Heart left ventricle (tissue), 16 donors: Measurements from ENCODE around the gene SH3GL3. TPM values are rescaled to one million over a fixed set of nuclear protein-coding genes. Genes with fewer than 3 reads are reported as not detected.

Experiments
- ATAC-seq, 4 donors: fragments of 200-7000 bp; cut with Tn5 transposase; one replicate each; pipeline ENCODE4 v1.9.1; 2020 to 2022; ENCODE audit warnings: moderate library complexity in 4 of 4, mild to moderate bottlenecking in 3 of 4, moderate number of reproducible peaks in 1 of 4
- DNase-seq, 5 donors: peaks; one replicate each; pipeline ENCODE4 v3.0.0-alpha.2; 2020
- H3K27ac ChIP-seq, 12 donors: fragments of 200-600 bp; sonication (generic) in 4 of 12; one replicate each; pipeline versions ENCODE4 v1.5.0 to v1.8.0; 2016 to 2022; ENCODE audit warnings: mild to moderate bottlenecking in 2 of 12
- H3K27me3 ChIP-seq, 9 donors: fragments of 200-600 bp; sonication (generic) in 2 of 9; one replicate each; pipeline versions ENCODE4 v1.5.1 to v1.8.0; 2016 to 2022; ENCODE audit warnings: mild to moderate bottlenecking in 3 of 9
- H3K36me3 ChIP-seq, 9 donors: fragments of 200-600 bp; sonication (generic) in 2 of 9; one replicate each; pipeline versions ENCODE4 v1.5.0 to v1.8.0; 2018 to 2022; ENCODE audit warnings: mild to moderate bottlenecking in 2 of 9
- H3K4me1 ChIP-seq, 12 donors: fragments of 200-600 bp; sonication (generic) in 4 of 12; one replicate each; pipeline versions ENCODE4 v1.5.0 to v1.8.0; 2016 to 2022; ENCODE audit warnings: mild to moderate bottlenecking in 3 of 12
- H3K4me3 ChIP-seq, 12 donors: fragments of 200-600 bp; sonication (generic) in 4 of 12; one replicate each; pipeline versions ENCODE4 v1.5.0 to v1.8.0; 2017 to 2022; ENCODE audit warnings: mild to moderate bottlenecking in 9 of 12, moderate library complexity in 4 of 12
- H3K9me3 ChIP-seq, 12 donors: fragments of 200-600 bp; sonication (generic) in 4 of 12; one replicate each; pipeline versions ENCODE4 v1.5.0 to v1.8.0; 2016 to 2022; ENCODE audit warnings: mild to moderate bottlenecking in 1 of 12
- POLR2A ChIP-seq, 2 donors: fragments of 450-650 bp; IDR thresholded peaks; one replicate each; pipeline ENCODE4 v1.6.1; 2017; ENCODE audit warnings: antibody characterized with exemption in 2 of 2, mild to moderate bottlenecking in 2 of 2, moderate library complexity in 2 of 2
- WGBS, 4 donors: extraction: QIAGEN DNeasy Blood & Tissue Kit in 2 of 4; methylation state at CpG; one replicate each; pipeline versions ENCODE4 v1.1.5 to v1.1.7; 2013 to 2018; 5-methylcytosine and 5-hydroxymethylcytosine counted together
- intact Hi-C, 10 donors: fragments of 100-400 bp; cut with DNase I; formaldehyde crosslinking; loops; one replicate each; pipeline versions ENCODE4 v1.11.1 to v1.14.2; 2022
- polyA plus RNA-seq, 2 donors: library from polyadenylated mRNA; stranded (reverse); fragments of 200-250 nt; gene quantifications; one replicate each; pipeline ENCODE4 v1.2.3, GENCODE V29; 2013
- total RNA-seq, 9 donors: library from RNA; depleted of rRNA in 2 of 9; stranded (reverse); fragments of >200 nt in 2 of 9; fragmentation: NEBNext Ultra II Directional in 3 of 9; extraction: Animal tissue kit (Norgen Biotek cat#: 25700) in 3 of 9; gene quantifications; one replicate each; pipeline versions ENCODE4 v1.1.0 to v1.2.4, GENCODE V29; 2016 to 2023
- TF ChIP-seq, protein P1 (sequence below), 12 donors: fragments of 200-600 bp; sonication (generic) in 4 of 12; IDR thresholded peaks; one replicate each; pipeline versions ENCODE4 v1.5.0 to v1.8.0; 2018 to 2022; ENCODE audit warnings: antibody characterized with exemption in 12 of 12, mild to moderate bottlenecking in 5 of 12
- donor health status: ischemic (EF 13 %, LVEDD 7.1; RV severe dilation, severe dysfunction).
- donor health status: healthy with polysubstance abuse.
- donor health status: DM: no; HTN: yes; CAD: no.
- donor health status: DM: no; HTN: no; CAD: no.
- donor health status: ischemic (EF 25% LVEDD 6.9; RV normal size, moderate dysfunction).
- donor health status: ischemic (EF 25% LVEDD 5.7; RV mildly dilated, moderate dysfunction).
- donor health status: healthy.
- donor health status: DM: yes; HTN: yes; CAD: no.
- donor health status: ischemic (EF 35%, LVEDD 5.7; RV mildly dilated, moderate dysfunction).
- donor health status: nonischemic (EF 11% LVEDD 7.7; RV severe dilation, severe dysfunction).
- donor health status: DM: yes; HTN: yes; CAD: no.
- donor health status: PGD.
- donor health status: ischemic (EF 29% LVEDD 5.4; RV normal size, mild dysfunction).
- donor health status: nonischemic (EF 23%, LVEDD 6.1; RV moderate dilation, normal function).

Gene SH3GL3
- total and polyA plus RNA-seq, 11 donors: 0.91 TPM; not detected in 10

- intact Hi-C loops: loop anchor here in 4 of 10 donors (5.0 to 10.0 kb wide), 5 partner anchors 77 to 444 kb away; partner anchors contain the start of gene ADAMTSL3 (in 1 of the 4)
- TF ChIP-seq, protein P1, sequence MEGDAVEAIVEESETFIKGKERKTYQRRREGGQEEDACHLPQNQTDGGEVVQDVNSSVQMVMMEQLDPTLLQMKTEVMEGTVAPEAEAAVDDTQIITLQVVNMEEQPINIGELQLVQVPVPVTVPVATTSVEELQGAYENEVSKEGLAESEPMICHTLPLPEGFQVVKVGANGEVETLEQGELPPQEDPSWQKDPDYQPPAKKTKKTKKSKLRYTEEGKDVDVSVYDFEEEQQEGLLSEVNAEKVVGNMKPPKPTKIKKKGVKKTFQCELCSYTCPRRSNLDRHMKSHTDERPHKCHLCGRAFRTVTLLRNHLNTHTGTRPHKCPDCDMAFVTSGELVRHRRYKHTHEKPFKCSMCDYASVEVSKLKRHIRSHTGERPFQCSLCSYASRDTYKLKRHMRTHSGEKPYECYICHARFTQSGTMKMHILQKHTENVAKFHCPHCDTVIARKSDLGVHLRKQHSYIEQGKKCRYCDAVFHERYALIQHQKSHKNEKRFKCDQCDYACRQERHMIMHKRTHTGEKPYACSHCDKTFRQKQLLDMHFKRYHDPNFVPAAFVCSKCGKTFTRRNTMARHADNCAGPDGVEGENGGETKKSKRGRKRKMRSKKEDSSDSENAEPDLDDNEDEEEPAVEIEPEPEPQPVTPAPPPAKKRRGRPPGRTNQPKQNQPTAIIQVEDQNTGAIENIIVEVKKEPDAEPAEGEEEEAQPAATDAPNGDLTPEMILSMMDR (IDR thresholded peaks at IDR 0.05): no peak
- TF ChIP-seq POLR2A (IDR thresholded peaks at IDR 0.05): no peak
- Histone ChIP-seq H3K27me3 (no peaks in the 10 kb centered on the region), H3K4me1 (no peaks in the 10 kb centered on the region), H3K27ac (no peak overlapping the region), H3K9me3 (no peaks in the 10 kb centered on the region), H3K36me3 (no peaks in the 10 kb centered on the region), H3K4me3 (no peak overlapping the region)
- no peak for ATAC-seq
- 73 to 79% (median 75%) methylated on average over 6 of the region's 6 CpGs for WGBS, 4 donors
- DNase-seq: no peak
These were observed 123.6 kb downstream of the SH3GL3 start for GRCh38 chr15:83570756-83571155.

DNA sequence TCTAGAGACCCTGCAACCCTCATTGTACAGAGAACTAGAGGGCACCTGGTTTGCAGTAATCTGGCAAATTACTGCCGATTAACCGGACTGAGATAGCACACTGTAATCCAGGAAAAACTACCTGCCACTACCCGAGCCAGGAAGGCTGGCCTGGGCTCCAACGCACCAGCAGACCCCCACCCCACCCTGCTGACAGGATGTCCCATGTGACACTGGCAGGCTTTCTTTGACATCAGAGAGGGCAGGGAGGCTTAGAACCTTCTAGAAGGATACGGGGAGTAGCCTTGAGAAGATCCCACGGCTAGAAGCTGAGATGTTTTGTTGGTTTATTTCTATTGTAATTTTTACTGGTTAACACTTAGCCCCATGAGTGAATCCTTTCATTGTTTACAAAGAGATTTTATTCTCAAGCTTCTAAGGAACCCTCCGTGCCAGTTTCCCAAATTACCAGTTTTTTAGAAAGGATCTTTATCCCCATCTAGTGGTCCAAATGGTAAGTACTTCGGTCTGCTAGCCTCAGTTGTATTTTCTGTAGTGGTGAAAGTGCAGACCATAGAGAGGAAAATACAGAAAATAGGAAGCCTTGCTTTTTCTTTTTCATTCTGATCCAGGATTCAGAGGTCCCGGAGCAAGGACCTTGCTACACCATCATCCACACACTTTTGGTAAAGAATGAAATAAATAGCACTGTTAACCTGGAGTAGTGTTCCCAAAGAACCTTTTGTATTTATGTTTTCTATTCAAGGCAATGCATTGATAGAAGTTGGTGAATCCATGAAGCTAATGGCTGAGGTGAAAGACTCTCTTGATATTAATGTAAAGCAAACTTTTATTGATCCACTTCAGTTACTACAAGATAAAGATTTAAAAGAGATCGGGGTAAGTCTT, 124.9 kb downstream of the SH3GL3 start:
- ATAC-seq: no peak
- Histone ChIP-seq H3K27me3 (no peaks in the 10 kb centered on the region), H3K36me3 (no peaks in the 10 kb centered on the region), H3K27ac (no peak overlapping the region), H3K9me3 (no peaks in the 10 kb centered on the region), H3K4me1 (no peaks in the 10 kb centered on the region), H3K4me3 (no peak overlapping the region)
- 61 to 68% (median 66%) methylated on average over 9 to 10 of the region's 10 CpGs for WGBS, 4 donors
- no peak for TF ChIP-seq POLR2A (IDR thresholded peaks at IDR 0.05)
- TF ChIP-seq, protein P1 (IDR thresholded peaks at IDR 0.05): peak; percentile 37 to 68 (median 50)
- no peak for DNase-seq
- intact Hi-C loops: loop anchor here in 4 of 10 donors (5.0 to 10.0 kb wide), 5 partner anchors 75 to 443 kb away; partner anchors contain the start of gene ADAMTSL3 (in 1 of the 4)

DNA sequence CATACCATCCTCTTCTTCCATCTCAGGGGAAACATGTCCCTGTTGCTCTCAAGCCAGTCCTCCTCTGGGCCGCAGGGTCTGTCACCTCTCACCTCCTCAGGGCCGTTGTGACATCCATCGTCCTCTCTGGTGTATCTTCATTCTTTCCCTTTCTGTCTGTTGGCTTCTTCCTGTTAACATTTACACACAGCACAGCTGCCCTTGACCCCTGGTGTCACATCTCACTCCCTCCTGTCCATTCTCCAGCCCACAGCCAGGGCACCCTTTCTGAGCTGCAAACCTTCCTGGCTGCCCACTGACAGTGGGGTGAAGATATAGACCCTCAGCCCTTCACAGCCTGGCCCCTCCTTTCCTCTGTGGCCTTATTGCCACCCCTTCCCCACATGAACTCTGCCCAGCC, 127.2 kb downstream of the SH3GL3 start:
- Histone ChIP-seq H3K4me1 (no peaks in the 10 kb centered on the region), H3K36me3 (no peaks in the 10 kb centered on the region), H3K27me3 (no peaks in the 10 kb centered on the region), H3K4me3 (no peak overlapping the region), H3K27ac (no peak overlapping the region), H3K9me3 (no peaks in the 10 kb centered on the region)
- ATAC-seq (no peak), DNase-seq (no peak)
- TF ChIP-seq, protein P1 (IDR thresholded peaks at IDR 0.05): no peak
- no peak for TF ChIP-seq POLR2A (IDR thresholded peaks at IDR 0.05)
- intact Hi-C loops: loop anchor here in 4 of 10 donors (5.0 to 10.0 kb wide), 5 partner anchors 73 to 440 kb away; partner anchors contain the start of gene ADAMTSL3 (in 1 of the 4)
- WGBS, 4 donors: 57 to 70% (median 64%) methylated on average over 3 of the region's 3 CpGs

DNA sequence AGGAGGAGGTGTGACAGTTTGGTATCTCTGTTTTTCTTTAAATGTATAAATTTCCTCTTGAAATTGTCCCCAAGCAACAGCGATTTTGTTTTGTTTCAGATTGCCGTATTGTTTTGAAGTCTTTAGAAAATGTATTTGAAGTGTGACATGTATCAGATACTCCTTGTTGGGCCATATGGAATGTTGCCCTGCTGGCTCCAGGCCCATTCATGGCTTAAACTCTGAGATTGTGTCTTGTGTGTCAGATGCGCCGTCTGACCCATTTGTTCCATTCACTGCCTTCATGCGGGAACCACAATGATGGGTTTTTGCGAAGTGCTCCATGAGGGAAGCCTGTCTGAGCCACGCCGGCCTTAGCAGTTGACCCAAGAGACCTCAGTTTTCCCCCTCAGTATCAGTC, 131.6 kb downstream of the SH3GL3 start:
- WGBS, 4 donors: 93 to 96% (median 94%) methylated on average over 8 of the region's 8 CpGs
- no peaks in the 10 kb centered on the region for H3K27me3 ChIP-seq

More for the DNA sequence above, 131.6 kb downstream of the SH3GL3 start:
- Histone ChIP-seq H3K9me3 (no peaks in the 10 kb centered on the region), H3K4me1 (no peaks in the 10 kb centered on the region), H3K4me3 (no peak overlapping the region), H3K27ac (no peak overlapping the region), H3K36me3 (no peaks in the 10 kb centered on the region)
- no peak for ATAC-seq
- TF ChIP-seq, protein P1 (IDR thresholded peaks at IDR 0.05): no peak
- no peak for TF ChIP-seq POLR2A (IDR thresholded peaks at IDR 0.05)
- DNase-seq: no peak
- intact Hi-C loops: loop anchor here in 3 of 10 donors (10.0 kb wide), 4 partner anchors 76 to 436 kb away; partner anchors contain the start of gene ADAMTSL3 (in 1 of the 3)
